Suprapubic skin (tissue), 3 donors: Measurements from ENCODE around the gene NDUFS7.

Experiments used
- EP300 ChIP-seq: sonication (generic); formaldehyde crosslinking; IDR thresholded peaks from one replicate; pipeline ENCODE4 v1.6.1; 2017; ENCODE audit warnings: antibody characterized with exemption
- POLR2A ChIP-seq, 2 donors: fragments of 450-650 bp; IDR thresholded peaks; one replicate each; pipeline ENCODE4 v1.6.1; 2017; ENCODE audit warnings: antibody characterized with exemption in 2 of 2, mild to moderate bottlenecking in 2 of 2, moderate library complexity in 2 of 2
- TF ChIP-seq, protein P1 (sequence below), 2 donors: fragments of 200-600 bp in 1 of 2; fragments of 450-650 bp in 1 of 2; sonication (generic) in 1 of 2; IDR thresholded peaks; one replicate each; pipeline ENCODE4 v1.5.1; 2016 to 2019; ENCODE audit warnings: antibody characterized with exemption in 2 of 2, mild to moderate bottlenecking in 1 of 2, moderate library complexity in 1 of 2

DNA sequence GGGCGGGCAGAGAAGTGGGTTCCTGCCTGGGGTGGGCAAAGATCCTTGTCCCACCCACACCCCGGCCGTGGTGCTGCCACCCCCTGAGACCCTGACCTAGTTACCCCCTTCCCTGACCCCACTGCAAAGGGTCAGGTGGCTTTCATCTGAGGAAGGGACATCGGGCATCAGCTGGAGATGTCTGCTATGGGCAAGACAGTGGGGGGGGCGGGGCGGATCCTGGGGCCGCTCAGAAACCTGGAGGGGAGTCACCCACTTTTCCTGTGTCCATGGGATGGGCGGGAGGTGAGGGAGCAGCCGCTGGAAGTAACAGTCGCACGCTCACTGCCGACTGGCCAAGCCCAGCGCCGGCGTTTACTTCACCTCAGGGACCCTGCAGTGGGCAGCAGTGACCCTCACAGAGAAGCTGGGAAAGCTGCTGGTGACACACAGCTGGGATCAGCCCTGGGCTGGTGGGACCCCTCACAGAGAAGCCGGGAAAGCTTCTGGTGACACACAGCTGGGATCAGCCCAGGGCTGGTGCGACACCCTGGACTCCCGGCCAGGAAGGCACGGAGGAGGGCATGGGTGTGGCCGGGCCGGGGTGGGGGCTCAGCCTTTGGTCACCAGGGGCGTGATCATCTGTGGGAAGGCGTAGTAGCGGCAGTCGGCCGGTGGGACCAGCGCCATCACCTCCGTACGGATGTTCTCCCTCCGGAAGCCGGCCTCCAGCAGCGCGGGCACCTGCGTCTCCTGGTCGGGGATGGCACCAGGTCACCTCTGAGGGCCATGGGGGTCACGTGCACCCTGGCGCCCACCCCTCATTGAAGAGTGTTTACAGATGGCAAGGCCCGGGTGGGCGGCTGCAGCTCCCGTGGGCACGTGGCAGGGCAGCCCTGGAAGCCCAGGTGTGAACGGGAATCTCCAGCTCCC lies 13.3 kb downstream of the NDUFS7 start:
- TF ChIP-seq POLR2A (IDR thresholded peaks at IDR 0.05) (no peak), EP300 (no peak)
- TF ChIP-seq, protein P1, sequence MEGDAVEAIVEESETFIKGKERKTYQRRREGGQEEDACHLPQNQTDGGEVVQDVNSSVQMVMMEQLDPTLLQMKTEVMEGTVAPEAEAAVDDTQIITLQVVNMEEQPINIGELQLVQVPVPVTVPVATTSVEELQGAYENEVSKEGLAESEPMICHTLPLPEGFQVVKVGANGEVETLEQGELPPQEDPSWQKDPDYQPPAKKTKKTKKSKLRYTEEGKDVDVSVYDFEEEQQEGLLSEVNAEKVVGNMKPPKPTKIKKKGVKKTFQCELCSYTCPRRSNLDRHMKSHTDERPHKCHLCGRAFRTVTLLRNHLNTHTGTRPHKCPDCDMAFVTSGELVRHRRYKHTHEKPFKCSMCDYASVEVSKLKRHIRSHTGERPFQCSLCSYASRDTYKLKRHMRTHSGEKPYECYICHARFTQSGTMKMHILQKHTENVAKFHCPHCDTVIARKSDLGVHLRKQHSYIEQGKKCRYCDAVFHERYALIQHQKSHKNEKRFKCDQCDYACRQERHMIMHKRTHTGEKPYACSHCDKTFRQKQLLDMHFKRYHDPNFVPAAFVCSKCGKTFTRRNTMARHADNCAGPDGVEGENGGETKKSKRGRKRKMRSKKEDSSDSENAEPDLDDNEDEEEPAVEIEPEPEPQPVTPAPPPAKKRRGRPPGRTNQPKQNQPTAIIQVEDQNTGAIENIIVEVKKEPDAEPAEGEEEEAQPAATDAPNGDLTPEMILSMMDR (IDR thresholded peaks at IDR 0.05) = no peak
